SIG-M5 treated with dmso at 0.1 percent for 504 hours (cell line): Measurements from ENCODE around the gene KRT3.
"Not testable (repeated sequence)": the region's sequence is repeated elsewhere in the genome, so short reads cannot be mapped to it uniquely, and the experiment has no call there.

ENCODE experiments used
- DNase-seq: peaks from one replicate; lab custom pipeline; 2025; ENCODE audit not compliant: unreplicated experiment; lab: John Stamatoyannopoulos, UW

Gene KRT3

GRCh38 chr12:52763036-52763659 lies 32.8 kb downstream of the KRT3 start:
- no peak for DNase-seq

- no peak for DNase-seq
Observed at GRCh38 chr12:52761802-52762201, 34.1 kb downstream of the KRT3 start.

- DNase-seq = not testable (repeated sequence)
Observed at GRCh38 chr12:52761218-52761617, 34.7 kb downstream of the KRT3 start.

- no peak for DNase-seq
Observed at GRCh38 chr12:52760623-52761022, 35.3 kb downstream of the KRT3 start.

- DNase-seq = no peak
Observed at GRCh38 chr12:52759695-52760094, 36.2 kb downstream of the KRT3 start.

GRCh38 chr12:52759218-52759617 lies 36.7 kb downstream of the KRT3 start:
- DNase-seq = no peak

- DNase-seq = no peak
Observed at GRCh38 chr12:52757449-52758176, 38.3 kb downstream of the KRT3 start.

- DNase-seq = no peak
Observed at GRCh38 chr12:52756281-52756960, 39.5 kb downstream of the KRT3 start.

GRCh38 chr12:52755533-52755932 lies 40.4 kb downstream of the KRT3 start:
- no peak for DNase-seq

GRCh38 chr12:52754135-52754534 lies 41.8 kb downstream of the KRT3 start:
- DNase-seq = no peak

- DNase-seq = no peak
Observed at GRCh38 chr12:52753283-52753682, 42.6 kb downstream of the KRT3 start.

- no peak for DNase-seq
Observed at GRCh38 chr12:52752516-52752915, 43.4 kb downstream of the KRT3 start.

GRCh38 chr12:52751795-52752194 lies 44.1 kb downstream of the KRT3 start:
- DNase-seq = no peak

GRCh38 chr12:52750532-52750931 lies 45.4 kb downstream of the KRT3 start:
- DNase-seq = not testable (repeated sequence)

- DNase-seq = no peak
Observed at GRCh38 chr12:52749827-52750226, 46.1 kb downstream of the KRT3 start.

- no peak for DNase-seq
Observed at GRCh38 chr12:52748578-52748977, 47.3 kb downstream of the KRT3 start.

- DNase-seq = no peak
Observed at GRCh38 chr12:52745554-52745953, 50.4 kb downstream of the KRT3 start.

- DNase-seq = no peak
Observed at GRCh38 chr12:52744493-52745156, 51.3 kb downstream of the KRT3 start.

- DNase-seq = no peak
Observed at GRCh38 chr12:52742822-52743457, 53.0 kb downstream of the KRT3 start.

- no peak for DNase-seq
Observed at GRCh38 chr12:52742196-52742580, 53.7 kb downstream of the KRT3 start.
